HK-2 (cell line): Measurements from ENCODE around the gene PRUNE2.
"Not testable (repeated sequence)": the region's sequence is repeated elsewhere in the genome, so short reads cannot be mapped to it uniquely, and the experiment has no call there.

Source experiments
- DNase-seq: peaks from one replicate; pipeline ENCODE4 v3.0.0-alpha.2; 2018; ENCODE audit not compliant: unreplicated experiment

Gene PRUNE2

DNA sequence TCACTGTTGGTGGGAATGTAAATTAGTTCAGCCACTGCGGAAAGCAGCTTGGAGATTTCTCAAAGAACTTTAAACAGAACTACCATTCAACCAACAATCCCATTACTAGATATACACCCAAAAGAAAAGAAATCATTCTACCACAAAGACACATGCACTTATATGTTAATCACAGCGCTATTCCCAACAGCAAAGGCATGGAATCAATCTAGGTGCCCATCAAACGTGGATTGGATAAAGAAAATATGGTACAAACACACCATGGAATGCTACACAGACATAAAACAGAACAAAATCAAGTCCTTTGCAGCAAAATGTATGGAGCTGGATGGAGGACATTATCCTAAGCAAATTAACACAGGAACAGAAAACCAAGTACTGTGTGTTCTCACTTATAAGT, 42.1 kb downstream of the PRUNE2 start:
- no peak for DNase-seq

DNA sequence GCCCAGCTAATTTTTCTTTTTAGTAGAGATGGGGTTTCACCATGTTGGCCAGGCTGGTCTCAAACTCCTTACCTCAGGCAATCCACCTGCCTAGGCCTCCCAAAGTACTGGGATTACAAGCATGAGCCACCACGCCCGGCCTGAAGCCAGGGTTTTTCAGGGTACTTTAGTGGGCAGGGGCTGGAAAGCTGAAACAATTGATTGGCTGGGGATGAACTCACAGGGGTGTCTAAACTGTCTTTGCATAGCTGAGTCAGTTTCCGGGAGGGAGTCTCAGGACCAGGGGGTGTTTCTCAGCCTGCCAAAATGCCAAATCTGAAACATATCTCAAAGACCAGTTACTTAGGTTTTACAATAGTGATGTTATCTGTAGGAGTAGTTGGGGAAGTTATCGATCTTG, 46.1 kb downstream of the PRUNE2 start:
- DNase-seq = no peak

GRCh38 chr9:76858248-76858647, 47.7 kb downstream of the PRUNE2 start:
- DNase-seq = not testable (repeated sequence)

- no peak for DNase-seq
Observed at GRCh38 chr9:76856016-76856415, 49.9 kb downstream of the PRUNE2 start.

- no peak for DNase-seq
Observed at GRCh38 chr9:76855015-76855414, 50.9 kb downstream of the PRUNE2 start.

GRCh38 chr9:76852026-76852425, 53.9 kb downstream of the PRUNE2 start:
- DNase-seq = no peak

GRCh38 chr9:76846297-76846696, 59.6 kb downstream of the PRUNE2 start:
- DNase-seq = no peak

DNA sequence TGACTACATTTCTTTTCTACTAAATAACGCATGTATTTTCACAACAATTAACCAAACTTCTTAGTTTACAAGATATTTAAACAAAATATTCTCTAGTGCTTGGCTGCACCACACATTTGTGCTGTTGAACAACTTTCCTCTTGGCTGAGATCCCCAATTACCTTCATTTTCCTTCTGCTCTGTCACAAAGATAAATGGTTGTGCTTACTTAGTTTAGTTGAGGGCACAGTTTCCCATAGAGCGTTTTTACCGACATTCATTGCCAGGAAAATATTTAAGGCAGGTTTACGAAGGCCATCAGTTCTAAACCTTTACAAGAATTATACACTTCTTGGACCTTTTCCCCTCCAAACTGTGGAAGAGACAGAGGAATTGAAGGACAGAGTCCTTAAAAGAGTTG, 60.7 kb downstream of the PRUNE2 start:
- no peak for DNase-seq

- no peak for DNase-seq
Observed at GRCh38 chr9:76835571-76836283, 70.2 kb downstream of the PRUNE2 start.

DNA sequence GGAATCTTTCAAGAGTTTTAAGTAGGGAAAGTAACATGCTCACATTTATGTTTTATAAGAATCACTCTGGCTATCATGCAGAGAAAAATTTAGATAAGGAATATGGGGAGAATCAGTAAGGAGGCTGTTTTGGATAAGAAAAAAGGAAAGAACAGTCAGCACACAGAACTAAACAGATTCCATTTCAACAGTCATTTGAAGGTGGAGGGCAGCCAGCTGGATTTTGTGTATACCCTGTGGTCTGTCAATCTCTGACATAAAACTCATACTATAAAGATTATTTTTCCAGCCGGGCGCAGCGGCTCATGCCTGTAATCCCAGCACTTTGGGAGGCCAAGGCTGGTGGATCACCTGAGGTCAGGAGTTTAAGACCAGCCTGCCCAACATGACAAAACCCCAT, 77.5 kb downstream of the PRUNE2 start:
- DNase-seq = no peak

DNA sequence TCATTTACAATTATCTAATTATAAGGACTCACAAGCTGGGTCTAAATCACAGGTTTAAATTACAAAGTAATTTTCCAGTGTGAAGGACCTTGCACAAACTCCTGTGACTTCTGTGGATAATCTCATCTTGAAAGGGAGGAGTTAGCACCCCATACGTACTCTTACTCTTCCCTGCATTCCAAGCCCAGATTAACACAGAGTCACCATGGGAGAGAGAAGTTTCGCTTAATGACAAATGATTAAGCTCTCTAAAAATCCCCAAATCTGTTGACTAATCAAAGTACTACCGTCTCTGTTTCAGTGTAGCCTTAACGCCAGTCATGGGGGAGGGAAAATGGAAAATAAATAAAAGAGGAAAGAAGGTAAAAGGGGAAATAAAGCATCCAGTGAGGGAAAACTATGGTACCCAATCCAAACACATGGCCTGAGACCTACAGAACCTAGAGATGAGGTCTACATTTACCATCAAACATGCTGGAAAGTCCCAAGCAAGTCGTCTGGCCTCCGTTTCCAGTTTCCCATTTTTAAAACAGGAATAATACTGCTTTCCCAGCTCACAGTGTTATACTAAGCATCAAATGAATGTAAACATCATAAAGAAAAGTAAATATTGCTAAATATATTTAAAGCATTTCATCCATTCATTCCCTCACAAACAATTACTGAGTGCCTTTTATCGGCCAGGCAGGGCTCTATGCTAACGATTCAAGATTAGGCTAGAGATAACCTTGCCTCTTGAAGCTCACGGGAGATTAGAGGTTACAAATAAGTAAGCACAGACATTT, 78.4 kb downstream of the PRUNE2 start:
- DNase-seq = no peak

DNA sequence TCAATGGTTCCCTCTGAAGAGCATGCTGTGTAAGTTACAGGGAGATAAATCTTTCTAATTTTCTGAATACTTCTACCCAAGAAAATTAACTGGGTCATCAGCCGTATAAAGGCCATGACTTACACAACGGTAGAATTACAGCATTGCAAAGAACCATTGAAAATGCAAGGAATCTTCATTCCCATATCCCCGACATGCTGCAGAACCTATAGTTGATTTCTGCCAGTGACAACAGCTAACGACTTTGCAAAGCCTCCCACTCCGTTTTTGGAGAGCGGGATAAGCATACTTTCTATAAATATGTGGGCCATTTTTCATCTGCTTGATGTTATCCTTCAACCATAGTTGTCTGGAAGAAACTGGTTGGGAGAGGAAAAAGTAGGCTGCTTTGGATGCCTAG, 85.5 kb downstream of the PRUNE2 start:
- DNase-seq = no peak

GRCh38 chr9:76818271-76818670, 87.6 kb downstream of the PRUNE2 start:
- peak; percentile 51 for DNase-seq

DNA sequence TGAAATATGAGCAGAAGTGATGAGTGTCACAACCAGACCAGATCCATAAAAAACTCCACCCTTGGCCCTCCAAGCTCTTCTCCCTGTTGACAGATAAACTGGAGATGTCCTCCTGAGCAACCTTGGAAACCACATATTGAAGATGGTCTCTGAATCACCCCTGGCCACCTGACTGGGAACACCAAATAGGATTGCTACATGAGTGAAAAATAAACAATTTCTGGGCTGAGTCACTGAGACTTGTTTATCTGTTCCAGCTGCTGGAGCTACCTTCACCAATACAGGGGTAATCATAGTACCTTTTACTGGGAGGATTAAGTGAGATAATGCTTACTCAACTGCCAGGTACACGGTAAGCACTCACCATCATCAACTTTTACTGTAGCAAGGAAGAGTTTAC, 88.4 kb downstream of the PRUNE2 start:
- DNase-seq = no peak

DNA sequence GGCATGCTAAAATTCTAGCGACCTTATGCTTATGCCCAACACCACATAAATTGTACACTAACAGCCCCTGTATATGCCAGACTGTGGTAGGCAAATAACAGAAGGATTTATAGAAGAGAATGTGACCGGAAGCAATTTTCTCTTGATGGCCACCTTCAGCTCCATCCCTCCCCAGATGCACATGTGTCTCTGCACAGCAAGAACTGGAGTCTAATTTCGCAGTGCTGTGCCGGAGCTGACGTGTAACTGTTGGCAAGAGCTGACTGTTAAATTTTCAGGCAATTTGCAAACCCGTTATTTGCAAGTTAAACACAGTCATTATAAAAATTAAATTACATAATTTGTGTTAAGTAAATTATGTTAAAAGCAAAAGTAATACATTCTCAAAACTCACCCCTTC, 93.3 kb downstream of the PRUNE2 start:
- no peak for DNase-seq

- no peak for DNase-seq
Observed at GRCh38 chr9:76810377-76810957, 95.4 kb downstream of the PRUNE2 start.

DNA sequence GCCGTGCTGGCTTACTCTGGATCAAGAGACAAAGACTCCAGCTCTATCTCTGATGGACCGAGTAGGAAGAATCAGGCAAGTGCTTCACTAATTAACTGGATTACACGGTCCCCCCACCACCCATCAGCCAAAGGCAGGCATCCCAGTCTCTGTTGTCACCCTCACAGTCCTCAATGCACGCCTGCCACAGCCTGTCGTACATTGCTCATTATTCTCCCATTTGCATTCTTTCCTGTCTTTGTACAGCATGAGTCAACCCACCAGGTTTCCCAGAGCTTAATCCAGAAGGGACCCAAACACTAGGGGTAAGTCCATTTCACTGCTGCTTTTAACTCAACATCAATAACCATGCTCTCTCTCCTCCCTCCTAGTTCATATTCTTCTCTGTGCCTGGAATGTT, 97.3 kb downstream of the PRUNE2 start:
- DNase-seq = no peak

- DNase-seq = no peak
Observed at GRCh38 chr9:76803762-76804161, 102.2 kb downstream of the PRUNE2 start.

GRCh38 chr9:76803083-76803482, 102.8 kb downstream of the PRUNE2 start:
- no peak for DNase-seq

- no peak for DNase-seq
Observed at GRCh38 chr9:76800901-76801300, 105.0 kb downstream of the PRUNE2 start.

- no peak for DNase-seq
Observed at GRCh38 chr9:76799473-76799872, 106.4 kb downstream of the PRUNE2 start.

DNA sequence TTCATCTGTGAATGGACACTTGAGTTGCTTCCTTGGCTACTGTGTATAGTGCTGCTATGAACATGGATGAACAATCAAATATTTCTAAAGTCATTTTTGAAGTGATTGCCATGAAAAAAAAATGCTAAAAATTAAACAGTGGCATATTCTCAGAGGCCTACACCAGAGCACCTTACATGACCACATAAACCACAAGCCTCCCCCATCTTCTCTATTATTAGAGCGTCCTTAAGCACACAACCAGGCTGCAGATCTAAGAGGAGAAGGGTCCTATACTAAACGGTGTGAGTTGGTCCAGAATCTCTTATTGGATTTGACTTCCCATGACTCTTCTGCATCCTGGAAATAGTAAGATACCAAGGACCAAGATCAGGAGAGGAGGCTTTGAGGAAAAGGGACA, 107.4 kb downstream of the PRUNE2 start:
- no peak for DNase-seq

DNA sequence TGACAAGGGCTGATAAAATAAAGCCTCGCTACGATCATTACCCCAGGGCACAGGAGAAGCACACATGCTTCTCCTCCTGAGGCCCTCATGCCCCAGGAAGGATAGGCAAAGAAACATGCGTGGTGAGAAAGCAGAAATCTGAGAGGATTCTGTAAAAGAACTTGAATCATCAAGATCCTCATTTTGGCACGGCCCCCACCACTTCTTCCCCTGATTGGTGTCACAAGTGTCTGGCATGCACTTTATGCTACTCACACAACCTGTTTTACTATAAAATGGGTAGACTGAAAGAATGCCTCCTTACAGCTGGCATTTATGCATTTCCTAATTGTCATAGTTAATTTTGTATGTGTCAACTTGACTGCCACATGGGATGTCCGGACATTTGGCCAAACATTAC, 109.6 kb downstream of the PRUNE2 start:
- DNase-seq = no peak
